ENCODE measurements around the gene HECTD4.

HECTD4 gene

GRCh38 chr12:112422531-112422930, 40.3 kb upstream of the HECTD4 start:
- H3K79me2 ChIP-seq (ENCODE audit: insufficient read depth, low read length), result peaks cover 78% of the 10 kb centered on the region
- no peak overlapping the region for H3K27ac ChIP-seq (ENCODE audit: low read depth, low read length, poor library complexity, severe bottlenecking)
- no peaks in the 10 kb centered on the region for H3F3A ChIP-seq (ENCODE audit: insufficient read depth, low read length)
- H2AFZ ChIP-seq (ENCODE audit: low read length), result no peak overlapping the region
- H3K4me3 ChIP-seq (ENCODE audit: low read depth, low read length, poor library complexity, severe bottlenecking), result no peak overlapping the region
- H4K20me1 ChIP-seq (ENCODE audit: insufficient read depth, low read length), result no peaks in the 10 kb centered on the region
- no peak overlapping the region for H3K9ac ChIP-seq (ENCODE audit: low read length)
- peaks cover 41% of the 10 kb centered on the region for H3K4me1 ChIP-seq (ENCODE audit: insufficient read depth, low read length, severe bottlenecking)
- H3K27me3 ChIP-seq (ENCODE audit: insufficient read depth, low read length), result no peaks in the 10 kb centered on the region
- H3K36me3 ChIP-seq (ENCODE audit: insufficient read depth, low read length), result peaks cover 15% of the 10 kb centered on the region; the same call in 1 of the 2 replicates
- TF ChIP-seq CTCF (IDR thresholded peaks at IDR 0.05; ENCODE audit: low read length), result no peak
- no peak for TF ChIP-seq EZH2 (IDR thresholded peaks at IDR 0.05; ENCODE audit: borderline replicate concordance, low read length)
- H3K9me3 ChIP-seq (ENCODE audit: low read length), result no peaks in the 10 kb centered on the region
- no peaks in the 10 kb centered on the region for H3K9me2 ChIP-seq (ENCODE audit: low read depth, low read length)
- H3K4me2 ChIP-seq (ENCODE audit: low read length), result peak overlapping the region; percentile 29; the same call in 1 of the 2 replicates

DNA sequence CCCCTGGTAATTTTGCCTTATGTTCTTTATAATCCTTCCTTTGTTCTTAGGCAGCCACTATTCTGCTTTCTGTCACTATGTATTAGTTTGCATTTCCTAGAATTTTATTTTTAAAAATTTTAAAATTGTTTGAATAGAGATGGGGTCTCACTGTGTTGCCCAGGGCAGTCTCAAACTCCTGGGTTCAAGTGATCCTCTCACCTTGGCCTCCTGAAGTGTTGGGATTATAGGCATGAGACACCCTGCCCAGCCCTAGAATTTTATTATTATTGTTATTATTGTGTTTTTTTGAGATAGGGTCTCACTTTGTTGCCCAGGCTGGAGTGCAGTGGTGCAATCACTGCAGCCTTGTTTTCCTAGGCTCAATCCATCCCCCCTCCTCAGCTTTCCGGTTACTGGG, 39.1 kb upstream of the HECTD4 start:
- Histone ChIP-seq H3K9ac (ENCODE audit: low read length) (no peak overlapping the region), H3K4me2 (ENCODE audit: low read length) (no peak overlapping the region), H3K9me3 (ENCODE audit: low read length) (no peaks in the 10 kb centered on the region), H3K27me3 (ENCODE audit: insufficient read depth, low read length) (no peaks in the 10 kb centered on the region), H4K20me1 (ENCODE audit: insufficient read depth, low read length) (no peaks in the 10 kb centered on the region), H2AFZ (ENCODE audit: low read length) (no peak overlapping the region), H3K79me2 (ENCODE audit: insufficient read depth, low read length) (peaks cover 72% of the 10 kb centered on the region), H3F3A (ENCODE audit: insufficient read depth, low read length) (no peaks in the 10 kb centered on the region), H3K9me2 (ENCODE audit: low read depth, low read length) (no peaks in the 10 kb centered on the region), H3K36me3 (ENCODE audit: insufficient read depth, low read length) (peaks cover 15% of the 10 kb centered on the region; the same call in 1 of the 2 replicates), H3K4me1 (ENCODE audit: insufficient read depth, low read length, severe bottlenecking) (peaks cover 41% of the 10 kb centered on the region), H3K4me3 (ENCODE audit: low read depth, low read length, poor library complexity, severe bottlenecking) (no peak overlapping the region), H3K27ac (ENCODE audit: low read depth, low read length, poor library complexity, severe bottlenecking) (no peak overlapping the region)
- TF ChIP-seq EZH2 (IDR thresholded peaks at IDR 0.05; ENCODE audit: borderline replicate concordance, low read length) (no peak), CTCF (IDR thresholded peaks at IDR 0.05; ENCODE audit: low read length) (no peak)

DNA sequence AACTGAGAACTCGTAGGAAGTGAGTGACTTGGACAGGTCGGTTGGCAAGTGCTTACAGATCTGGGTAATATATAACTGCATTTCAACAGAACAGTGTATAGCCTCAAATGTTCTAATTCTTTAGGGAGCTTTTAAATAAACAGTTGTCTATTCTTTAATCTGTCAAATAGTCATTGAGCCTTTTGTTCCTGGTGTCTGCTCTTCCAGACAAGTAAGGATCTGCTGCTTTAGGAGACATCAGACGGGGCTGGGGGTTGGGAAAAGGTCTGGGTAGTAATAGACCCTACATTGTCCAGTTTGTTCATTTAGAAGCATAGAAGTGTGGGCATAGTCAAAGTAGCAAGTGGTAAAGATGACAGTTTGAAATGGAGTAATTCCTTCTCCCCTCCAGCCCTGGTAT, 38.5 kb upstream of the HECTD4 start:
- H3F3A ChIP-seq (ENCODE audit: insufficient read depth, low read length), result no peaks in the 10 kb centered on the region
- no peak overlapping the region for H3K9ac ChIP-seq (ENCODE audit: low read length)
- peaks cover 41% of the 10 kb centered on the region for H3K4me1 ChIP-seq (ENCODE audit: insufficient read depth, low read length, severe bottlenecking)
- no peaks in the 10 kb centered on the region for H3K9me3 ChIP-seq (ENCODE audit: low read length)
- no peak for TF ChIP-seq EZH2 (IDR thresholded peaks at IDR 0.05; ENCODE audit: borderline replicate concordance, low read length)
- no peak for TF ChIP-seq CTCF (IDR thresholded peaks at IDR 0.05; ENCODE audit: low read length)
- H3K27ac ChIP-seq (ENCODE audit: low read depth, low read length, poor library complexity, severe bottlenecking), result no peak overlapping the region
- no peaks in the 10 kb centered on the region for H3K27me3 ChIP-seq (ENCODE audit: insufficient read depth, low read length)
- peak overlapping the region; percentile 98 for H3K4me2 ChIP-seq (ENCODE audit: low read length)
- no peaks in the 10 kb centered on the region for H4K20me1 ChIP-seq (ENCODE audit: insufficient read depth, low read length)
- H3K79me2 ChIP-seq (ENCODE audit: insufficient read depth, low read length), result peaks cover 65% of the 10 kb centered on the region
- peaks cover 12% of the 10 kb centered on the region; the same call in 1 of the 2 replicates for H3K36me3 ChIP-seq (ENCODE audit: insufficient read depth, low read length)
- no peaks in the 10 kb centered on the region for H3K9me2 ChIP-seq (ENCODE audit: low read depth, low read length)
- H2AFZ ChIP-seq (ENCODE audit: low read length), result no peak overlapping the region
- H3K4me3 ChIP-seq (ENCODE audit: low read depth, low read length, poor library complexity, severe bottlenecking), result peak overlapping the region; percentile 89
